Hindlimb muscle (tissue), 1 donor: ENCODE data around the gene TRIO. TPM values are rescaled to one million over a fixed set of nuclear protein-coding genes. Genes with fewer than 3 reads are reported as not detected.
"Not testable (repeated sequence)": the region's sequence is repeated elsewhere in the genome, so short reads cannot be mapped to it uniquely, and the experiment has no call there.

ENCODE experiments used
- DNase-seq: peaks from one replicate; pipeline ENCODE4 v3.0.0-alpha.2; 2013
- polyA plus RNA-seq: library from polyadenylated mRNA; unstranded; fragments of 120-200 nt; gene quantifications from one replicate; pipeline ENCODE4 v1.2.1, GENCODE V29; 2013; ENCODE audit not compliant: insufficient read length

The TRIO gene
- polyA plus RNA-seq, 1 donor = 181 TPM

- DNase-seq = no peak
Observed at GRCh38 chr5:14419686-14420085, 276.5 kb downstream of the TRIO start.

DNA sequence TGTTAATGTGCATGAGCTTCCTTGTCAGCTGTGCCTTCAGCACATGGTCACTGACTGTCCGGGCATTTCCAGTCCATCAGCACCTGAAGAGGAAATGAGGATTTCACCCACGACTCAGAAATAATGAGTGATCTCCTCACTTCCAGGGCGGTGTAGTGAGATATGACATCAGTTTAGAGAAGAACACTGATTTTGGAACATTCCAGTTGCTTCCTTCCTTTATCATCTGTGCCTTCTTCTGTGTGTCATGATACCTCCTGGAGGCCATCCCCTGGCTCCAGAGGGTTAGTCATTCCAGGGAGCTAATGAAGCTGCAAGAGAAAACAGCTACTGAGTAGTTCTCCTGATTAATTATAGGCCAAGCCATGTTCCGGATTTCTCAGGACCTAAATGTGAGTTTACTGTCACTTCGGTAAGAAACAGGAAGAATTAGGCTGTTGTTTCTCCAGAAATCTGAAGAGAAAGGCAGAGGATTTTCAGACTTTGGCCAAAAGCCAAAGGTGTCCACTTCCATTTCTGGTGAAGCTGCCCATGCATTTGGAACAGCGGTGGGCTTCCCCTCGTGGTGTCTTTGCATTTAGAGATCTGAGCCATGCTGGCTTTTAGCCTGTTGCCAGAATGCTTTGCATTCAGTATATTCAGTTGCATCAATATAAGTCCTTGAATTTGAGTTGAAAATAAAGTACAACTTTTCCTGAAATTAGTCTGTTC, 277.1 kb downstream of the TRIO start:
- no peak for DNase-seq

- no peak for DNase-seq
Observed at GRCh38 chr5:14421851-14422250, 278.7 kb downstream of the TRIO start.

- DNase-seq = no peak
Observed at GRCh38 chr5:14424011-14424685, 281.0 kb downstream of the TRIO start.

GRCh38 chr5:14425559-14425958, 282.4 kb downstream of the TRIO start:
- DNase-seq = no peak

- DNase-seq = no peak
Observed at GRCh38 chr5:14426521-14426920, 283.4 kb downstream of the TRIO start.

DNA sequence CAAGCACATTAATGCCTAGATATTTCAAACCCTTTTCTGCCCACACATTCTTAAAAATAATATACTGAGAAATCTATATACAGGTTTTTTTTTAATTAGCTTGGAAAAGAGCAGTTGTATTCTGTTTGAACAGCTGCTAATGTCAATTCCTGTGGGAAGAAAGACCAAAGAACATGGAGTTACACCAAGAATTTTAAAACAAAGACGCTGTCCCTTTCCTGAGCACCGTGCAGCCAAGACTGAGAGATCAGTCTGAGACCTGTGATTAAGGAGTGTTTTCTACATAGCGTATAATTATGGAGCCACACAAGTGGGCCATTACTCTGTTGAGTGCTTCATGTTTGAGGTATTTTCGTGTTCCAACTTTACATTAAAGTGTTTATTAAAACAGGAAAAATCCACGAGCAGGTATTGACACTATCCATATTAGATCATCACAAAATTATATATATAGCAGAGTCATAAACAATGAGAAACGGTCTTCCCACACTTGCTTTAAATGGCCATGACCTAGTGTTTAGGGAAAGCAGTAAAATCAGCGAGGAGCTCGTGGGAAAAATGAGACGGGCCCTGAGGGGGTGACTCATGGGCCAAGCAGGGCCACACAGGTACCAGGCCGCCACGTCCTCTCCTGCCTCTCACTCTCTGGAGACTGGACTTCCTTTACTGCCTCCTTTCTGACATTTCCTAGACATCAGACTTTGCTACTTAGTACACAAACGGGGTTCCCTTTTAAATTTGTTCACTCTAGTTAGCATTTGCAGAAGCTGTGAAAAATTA, 285.4 kb downstream of the TRIO start:
- DNase-seq = no peak

DNA sequence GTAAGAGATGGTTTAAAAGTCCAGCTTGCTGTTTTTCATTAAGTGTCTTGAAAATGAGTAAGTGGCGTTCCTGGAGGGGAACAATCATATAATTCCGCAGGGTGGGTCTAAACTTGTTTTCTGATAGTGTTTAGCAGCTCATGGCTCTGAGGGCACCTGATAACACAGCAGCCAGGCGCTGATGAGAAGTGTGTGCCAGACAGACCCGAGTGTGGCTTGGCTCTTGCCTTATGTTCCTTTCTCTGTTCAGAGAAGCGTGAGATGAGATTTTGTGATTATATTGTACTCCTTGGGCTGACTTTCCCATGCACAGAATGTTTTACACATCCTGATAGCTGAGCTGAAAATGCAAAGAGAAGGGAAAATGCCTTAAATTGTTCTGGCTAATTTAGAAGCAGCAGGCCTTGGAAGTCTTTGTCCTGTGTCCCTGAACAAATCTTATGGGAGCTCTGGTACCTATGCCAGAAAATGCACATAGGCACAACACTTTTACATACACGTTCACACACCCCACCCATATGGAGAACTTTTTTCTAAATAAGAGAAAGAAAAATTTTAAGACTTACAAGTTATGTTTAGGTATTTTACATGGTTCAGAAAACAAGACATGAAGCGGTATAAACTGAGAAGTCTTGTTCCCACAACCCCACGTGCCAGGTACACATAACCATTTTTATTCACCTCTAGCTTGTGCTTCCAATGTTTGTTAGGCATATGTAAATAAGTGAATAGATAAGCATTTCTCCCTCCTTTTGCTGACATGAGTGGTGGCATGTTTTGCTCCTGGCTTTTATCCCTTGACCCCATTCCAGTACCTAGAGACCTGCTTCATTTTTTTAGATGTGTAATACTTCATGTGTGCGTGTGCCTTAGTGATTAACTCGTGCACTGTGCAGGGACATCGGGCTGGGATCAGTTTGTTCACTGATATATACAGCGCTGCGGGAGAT, 286.2 kb downstream of the TRIO start:
- DNase-seq = no peak

GRCh38 chr5:14431534-14431933, 288.4 kb downstream of the TRIO start:
- no peak for DNase-seq

DNA sequence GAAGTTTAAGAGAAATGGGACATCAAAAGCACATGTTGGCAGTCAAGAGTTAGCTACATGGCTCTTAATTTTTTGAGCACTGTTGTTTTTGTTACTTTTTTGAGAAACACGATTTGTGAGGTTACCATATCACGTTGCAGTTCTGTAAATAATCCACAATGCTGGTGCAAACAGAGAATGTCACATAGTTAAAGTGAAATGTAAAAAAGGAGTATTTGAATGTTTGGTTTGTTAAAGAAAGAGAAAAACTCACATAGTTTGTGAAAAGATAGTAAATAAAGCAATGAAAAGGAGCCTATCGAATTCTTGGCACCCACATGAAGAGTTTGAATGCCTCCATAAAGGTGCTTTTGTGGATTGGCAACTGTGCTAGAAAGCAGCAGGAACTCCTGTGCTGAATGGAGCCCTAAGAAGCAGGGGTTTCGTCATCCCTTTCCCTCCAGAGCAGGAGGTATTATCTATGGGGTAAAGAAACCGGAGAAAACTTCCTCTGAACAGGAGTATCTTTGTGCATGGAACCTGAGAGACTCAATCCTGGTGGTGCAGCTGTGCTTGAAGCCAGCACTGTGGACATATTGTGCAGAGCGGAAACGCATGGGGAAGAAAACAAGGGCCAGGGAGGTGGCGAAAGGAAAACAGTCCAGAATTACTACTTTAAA, 289.9 kb downstream of the TRIO start:
- no peak for DNase-seq

DNA sequence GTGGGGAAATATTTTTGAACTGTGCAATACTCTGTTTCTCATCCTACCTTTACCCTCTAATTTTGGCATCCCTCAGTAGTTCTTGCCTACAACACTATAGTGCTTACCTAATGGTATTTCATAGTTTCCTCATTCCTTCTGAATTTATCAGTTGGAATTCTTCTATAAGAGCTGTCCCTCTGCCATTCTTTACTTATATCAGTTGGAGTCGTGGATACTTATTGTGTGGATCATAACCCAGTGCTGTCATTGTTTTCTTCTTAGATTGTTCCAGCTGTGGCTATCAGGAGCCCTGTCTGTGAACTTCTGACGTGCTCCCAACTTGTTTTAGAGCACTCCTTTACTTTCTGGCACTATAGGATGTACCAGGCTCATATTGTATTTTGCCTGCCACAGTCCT, 292.3 kb downstream of the TRIO start:
- no peak for DNase-seq

DNA sequence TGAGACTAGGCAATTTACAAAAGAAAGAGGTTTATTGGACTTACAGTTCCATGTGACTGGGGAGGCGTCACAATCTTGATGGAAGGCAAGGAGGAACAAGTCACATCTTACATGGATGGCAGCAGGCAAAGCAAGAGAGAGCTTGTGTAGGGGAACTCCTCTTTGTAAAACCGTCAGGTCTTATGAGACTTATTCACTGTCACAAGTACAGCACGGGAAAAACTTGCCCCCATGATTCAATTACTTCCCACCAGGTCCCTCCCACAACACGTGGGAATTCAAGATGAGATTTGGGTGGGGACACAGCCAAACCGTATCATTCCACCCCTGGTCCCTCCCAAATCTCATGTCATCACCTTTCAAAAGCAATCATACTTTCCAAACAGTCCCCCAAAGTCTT, 293.0 kb downstream of the TRIO start:
- DNase-seq = not testable (repeated sequence)

GRCh38 chr5:14436801-14437542, 293.8 kb downstream of the TRIO start:
- DNase-seq = no peak

DNA sequence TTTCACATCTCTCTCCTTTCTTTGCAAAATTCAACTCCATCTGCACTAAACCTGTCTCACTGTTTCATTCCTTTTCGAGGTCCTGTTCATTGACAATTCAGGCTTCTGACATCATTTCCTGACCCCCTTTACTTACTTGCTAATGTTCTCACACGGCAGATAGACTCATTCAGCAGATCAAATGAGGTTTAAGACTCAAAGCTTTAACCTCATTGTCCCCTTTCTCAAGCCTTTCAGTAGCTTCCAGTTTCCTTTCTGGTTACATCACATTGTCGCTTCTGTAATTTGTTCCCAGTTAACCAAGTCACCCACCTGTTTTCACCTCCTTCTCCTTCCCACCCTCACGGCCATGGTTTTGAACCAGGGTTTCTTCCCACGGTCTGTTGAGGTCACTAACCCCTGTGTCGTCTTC, 295.1 kb downstream of the TRIO start:
- no peak for DNase-seq

GRCh38 chr5:14439087-14439871, 296.1 kb downstream of the TRIO start:
- no peak for DNase-seq

- DNase-seq = no peak
Observed at GRCh38 chr5:14440223-14440581, 297.1 kb downstream of the TRIO start.

DNA sequence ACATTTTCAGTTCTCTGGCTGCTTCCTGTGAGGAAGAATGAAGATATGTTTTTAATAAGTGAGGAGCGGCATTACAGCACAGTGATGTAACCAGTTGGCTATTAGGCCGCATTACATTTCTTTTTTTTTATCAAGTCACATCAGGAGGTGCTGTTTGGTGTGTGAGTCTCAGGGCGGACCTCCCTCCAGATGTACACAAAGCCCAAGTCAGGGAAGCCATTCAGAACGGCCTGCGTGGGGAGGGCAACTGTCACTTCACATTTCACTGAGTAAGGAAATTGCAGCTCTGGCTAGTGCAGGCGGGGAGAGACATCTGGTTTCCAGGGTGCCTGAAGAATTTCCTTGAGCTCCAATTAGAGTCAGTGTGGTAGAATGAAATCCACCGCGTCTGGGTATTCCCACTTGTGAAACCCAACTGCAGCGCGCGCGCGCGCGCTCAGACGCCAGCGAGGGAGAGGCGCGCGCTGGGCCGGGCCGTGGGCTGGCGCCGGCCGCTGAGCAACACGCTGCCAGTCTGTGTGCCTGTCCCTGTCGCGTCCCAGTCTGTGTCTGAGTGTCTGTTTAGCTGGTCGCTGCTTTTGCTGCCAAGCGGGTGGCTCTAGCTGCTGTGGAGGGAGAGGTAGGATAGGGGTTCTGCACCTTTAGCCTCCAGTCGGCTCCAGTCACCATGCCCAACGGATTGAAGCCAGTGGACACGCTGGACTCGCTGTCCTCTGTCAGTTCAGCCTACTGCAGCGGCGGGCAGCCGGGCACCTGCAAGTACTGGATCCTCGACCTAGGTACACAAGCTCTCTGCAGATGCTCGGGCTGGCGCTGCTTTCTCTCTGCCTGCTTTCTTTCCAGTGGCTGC, 297.7 kb downstream of the TRIO start:
- peak; percentile 89 for DNase-seq

GRCh38 chr5:14441641-14442040, 298.5 kb downstream of the TRIO start:
- DNase-seq = no peak

DNA sequence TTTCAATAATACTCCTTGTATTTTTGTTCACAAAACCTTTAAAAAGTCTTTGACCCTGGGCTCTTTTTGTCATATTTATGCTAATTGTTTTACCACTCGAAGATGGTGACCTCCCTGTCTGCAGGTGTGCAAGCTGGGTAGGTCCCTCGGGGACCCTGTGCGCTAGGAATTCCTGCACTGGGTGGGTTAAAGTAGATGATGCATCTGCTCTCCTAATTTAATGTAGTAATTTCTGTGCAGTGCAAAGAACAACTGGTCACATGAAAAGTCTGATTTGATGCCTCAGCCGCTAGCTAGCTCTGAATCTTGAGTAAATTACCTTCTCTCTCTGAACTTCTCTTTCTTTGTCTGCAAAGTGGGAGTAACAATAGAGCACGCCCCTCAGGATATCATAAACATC, 299.4 kb downstream of the TRIO start:
- DNase-seq = no peak
